Measurements from ENCODE around the gene PTPRO.

GRCh38 chr12:15273896-15274295, 48.4 kb upstream of the PTPRO start:
- no peak for TF ChIP-seq CTCF (conservative IDR thresholded peaks at IDR 0.05; ENCODE audit: low read depth, low read length)
- TF ChIP-seq EZH2 (IDR thresholded peaks at IDR 0.05; ENCODE audit: borderline replicate concordance, low read depth, low read length, poor library complexity, severe bottlenecking), result no peak

All from A673 (cell line).